ENCODE data around the gene RNGTT.

Gene RNGTT

GRCh38 chr6:88870717-88871330, 92.6 kb downstream of the RNGTT start:
- TF ChIP-seq TAF1 (IDR thresholded peaks at IDR 0.05; ENCODE audit: borderline replicate concordance, insufficient read depth, low read length) (no peak), FOXP2 (optimal IDR thresholded peaks at IDR 0.05; ENCODE audit: borderline replicate concordance, extremely low read depth, extremely low read length, insufficient read depth) (no peak)
- TF ChIP-seq, protein P1, sequence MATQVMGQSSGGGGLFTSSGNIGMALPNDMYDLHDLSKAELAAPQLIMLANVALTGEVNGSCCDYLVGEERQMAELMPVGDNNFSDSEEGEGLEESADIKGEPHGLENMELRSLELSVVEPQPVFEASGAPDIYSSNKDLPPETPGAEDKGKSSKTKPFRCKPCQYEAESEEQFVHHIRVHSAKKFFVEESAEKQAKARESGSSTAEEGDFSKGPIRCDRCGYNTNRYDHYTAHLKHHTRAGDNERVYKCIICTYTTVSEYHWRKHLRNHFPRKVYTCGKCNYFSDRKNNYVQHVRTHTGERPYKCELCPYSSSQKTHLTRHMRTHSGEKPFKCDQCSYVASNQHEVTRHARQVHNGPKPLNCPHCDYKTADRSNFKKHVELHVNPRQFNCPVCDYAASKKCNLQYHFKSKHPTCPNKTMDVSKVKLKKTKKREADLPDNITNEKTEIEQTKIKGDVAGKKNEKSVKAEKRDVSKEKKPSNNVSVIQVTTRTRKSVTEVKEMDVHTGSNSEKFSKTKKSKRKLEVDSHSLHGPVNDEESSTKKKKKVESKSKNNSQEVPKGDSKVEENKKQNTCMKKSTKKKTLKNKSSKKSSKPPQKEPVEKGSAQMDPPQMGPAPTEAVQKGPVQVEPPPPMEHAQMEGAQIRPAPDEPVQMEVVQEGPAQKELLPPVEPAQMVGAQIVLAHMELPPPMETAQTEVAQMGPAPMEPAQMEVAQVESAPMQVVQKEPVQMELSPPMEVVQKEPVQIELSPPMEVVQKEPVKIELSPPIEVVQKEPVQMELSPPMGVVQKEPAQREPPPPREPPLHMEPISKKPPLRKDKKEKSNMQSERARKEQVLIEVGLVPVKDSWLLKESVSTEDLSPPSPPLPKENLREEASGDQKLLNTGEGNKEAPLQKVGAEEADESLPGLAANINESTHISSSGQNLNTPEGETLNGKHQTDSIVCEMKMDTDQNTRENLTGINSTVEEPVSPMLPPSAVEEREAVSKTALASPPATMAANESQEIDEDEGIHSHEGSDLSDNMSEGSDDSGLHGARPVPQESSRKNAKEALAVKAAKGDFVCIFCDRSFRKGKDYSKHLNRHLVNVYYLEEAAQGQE (IDR thresholded peaks at IDR 0.05; ENCODE audit: insufficient read depth in 1 of 2, low read depth in 2 of 2, low read length in 2 of 2) = no peak

GRCh38 chr6:88869263-88870020, 94.0 kb downstream of the RNGTT start:
- TF ChIP-seq SIN3A (IDR thresholded peaks at IDR 0.05; ENCODE audit: borderline replicate concordance, insufficient read depth, low read length) (no peak), TAF1 (IDR thresholded peaks at IDR 0.05; ENCODE audit: borderline replicate concordance, insufficient read depth, low read length) (no peak), POLR2AphosphoS5 (IDR thresholded peaks at IDR 0.05; ENCODE audit: low read depth, low read length) (no peak), FOXP2 (optimal IDR thresholded peaks at IDR 0.05; ENCODE audit: borderline replicate concordance, extremely low read depth, extremely low read length, insufficient read depth) (no peak)
- TF ChIP-seq, protein P1 (IDR thresholded peaks at IDR 0.05; ENCODE audit: insufficient read depth in 1 of 2, low read depth in 2 of 2, low read length in 2 of 2) = no peak

DNA sequence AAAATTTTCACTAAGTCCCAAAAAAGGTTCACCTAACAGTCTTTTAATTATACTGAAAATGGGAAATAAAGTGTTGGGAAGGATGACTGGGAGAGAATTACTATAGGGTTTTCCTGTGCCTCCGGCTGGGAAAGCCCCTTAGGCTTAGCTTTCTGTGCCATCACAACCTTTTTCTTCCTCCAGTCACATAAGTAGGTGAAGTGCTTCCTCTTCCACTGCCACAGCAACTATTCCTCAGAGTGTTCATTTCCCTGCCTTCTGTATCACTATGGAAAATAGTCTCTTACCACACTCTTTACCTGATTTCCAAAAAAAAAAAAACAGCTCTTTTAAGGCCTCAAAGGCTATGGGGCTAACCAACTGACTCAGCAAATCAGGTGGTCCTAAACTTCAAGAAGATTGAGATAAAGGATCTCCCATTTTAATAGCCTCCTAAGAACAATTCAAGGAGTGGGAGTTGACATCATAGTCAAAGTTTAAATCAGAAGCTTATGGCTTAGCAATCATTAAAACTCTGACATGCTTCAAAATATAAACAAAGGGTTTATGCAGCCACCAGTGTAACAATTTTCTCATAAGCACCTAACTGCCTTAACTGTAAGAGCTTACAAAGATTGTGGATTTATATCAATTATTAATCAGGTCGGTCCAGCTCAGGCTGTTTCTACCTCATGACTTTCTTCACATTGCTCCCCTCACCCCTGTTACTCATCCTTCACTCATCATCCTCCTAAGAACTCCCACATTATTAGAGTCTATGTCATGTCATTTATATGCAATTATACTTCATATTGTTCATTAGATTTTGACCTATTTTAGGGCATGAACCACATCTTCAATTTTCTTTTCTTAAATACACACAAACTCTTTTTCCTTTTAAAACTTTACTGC, 95.3 kb downstream of the RNGTT start:
- TF ChIP-seq SIN3A (IDR thresholded peaks at IDR 0.05; ENCODE audit: borderline replicate concordance, insufficient read depth, low read length) = no peak
- no peak for TF ChIP-seq POLR2AphosphoS5 (IDR thresholded peaks at IDR 0.05; ENCODE audit: low read depth, low read length)
- TF ChIP-seq, protein P1 (IDR thresholded peaks at IDR 0.05; ENCODE audit: insufficient read depth in 1 of 2, low read depth in 2 of 2, low read length in 2 of 2) = no peak
- no peak for TF ChIP-seq TAF1 (IDR thresholded peaks at IDR 0.05; ENCODE audit: borderline replicate concordance, insufficient read depth, low read length)
- no peak for TF ChIP-seq FOXP2 (optimal IDR thresholded peaks at IDR 0.05; ENCODE audit: borderline replicate concordance, extremely low read depth, extremely low read length, insufficient read depth)

DNA sequence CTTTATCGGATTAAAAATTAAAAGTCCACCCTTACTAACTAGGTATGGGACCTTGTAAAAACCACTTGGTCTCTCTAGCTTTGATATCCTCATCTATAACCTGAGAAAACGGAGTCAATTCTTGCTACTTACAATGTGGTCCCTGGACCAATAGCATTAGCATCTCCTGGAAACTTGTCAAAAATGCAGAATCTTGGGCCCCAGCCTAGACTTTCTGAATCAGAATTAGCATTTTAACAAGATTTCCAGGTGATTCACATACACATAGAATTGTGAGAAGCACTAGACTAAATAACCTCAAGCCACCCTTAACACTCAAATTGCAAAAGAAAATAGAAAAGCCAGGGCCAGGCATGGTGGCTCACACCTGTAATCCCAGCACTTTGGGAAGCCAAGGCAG, 96.6 kb downstream of the RNGTT start:
- TF ChIP-seq FOXP2 (optimal IDR thresholded peaks at IDR 0.05; ENCODE audit: borderline replicate concordance, extremely low read depth, extremely low read length, insufficient read depth) (no peak), POLR2AphosphoS5 (IDR thresholded peaks at IDR 0.05; ENCODE audit: low read depth, low read length) (no peak), TAF1 (IDR thresholded peaks at IDR 0.05; ENCODE audit: borderline replicate concordance, insufficient read depth, low read length) (no peak), SIN3A (IDR thresholded peaks at IDR 0.05; ENCODE audit: borderline replicate concordance, insufficient read depth, low read length) (no peak)
- TF ChIP-seq, protein P1 (IDR thresholded peaks at IDR 0.05; ENCODE audit: insufficient read depth in 1 of 2, low read depth in 2 of 2, low read length in 2 of 2) = no peak
